Ramos (cell line): ENCODE data around the gene KCTD5.

Experiments
- in situ Hi-C: fragments of 300-500 bp; cut with MboI; formaldehyde crosslinking; loops from one replicate; pipeline ENCODE4 v1.14.3; 2022; ENCODE audit warnings: low sequenced_read_pairs; ENCODE audit not compliant: unreplicated experiment

KCTD5 gene

DNA sequence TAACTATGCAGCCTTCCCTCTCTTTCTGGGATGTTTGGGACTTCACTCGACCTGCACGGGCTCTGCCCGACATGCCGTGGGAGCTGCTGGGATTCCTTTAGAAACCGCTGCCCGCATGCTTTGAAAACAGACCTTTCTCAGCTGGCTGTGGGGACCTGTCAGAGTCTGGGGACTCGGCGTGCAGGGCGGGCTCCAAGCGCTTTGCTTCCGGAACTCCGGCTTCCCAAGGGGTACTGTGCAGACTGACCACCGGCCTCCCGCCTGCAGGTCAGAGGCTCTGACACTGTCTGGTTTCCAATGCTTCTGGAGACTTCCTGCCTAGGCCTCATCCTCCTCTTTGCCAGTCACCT, 25.9 kb downstream of the KCTD5 start:
- in situ Hi-C loops, result no loop called here

DNA sequence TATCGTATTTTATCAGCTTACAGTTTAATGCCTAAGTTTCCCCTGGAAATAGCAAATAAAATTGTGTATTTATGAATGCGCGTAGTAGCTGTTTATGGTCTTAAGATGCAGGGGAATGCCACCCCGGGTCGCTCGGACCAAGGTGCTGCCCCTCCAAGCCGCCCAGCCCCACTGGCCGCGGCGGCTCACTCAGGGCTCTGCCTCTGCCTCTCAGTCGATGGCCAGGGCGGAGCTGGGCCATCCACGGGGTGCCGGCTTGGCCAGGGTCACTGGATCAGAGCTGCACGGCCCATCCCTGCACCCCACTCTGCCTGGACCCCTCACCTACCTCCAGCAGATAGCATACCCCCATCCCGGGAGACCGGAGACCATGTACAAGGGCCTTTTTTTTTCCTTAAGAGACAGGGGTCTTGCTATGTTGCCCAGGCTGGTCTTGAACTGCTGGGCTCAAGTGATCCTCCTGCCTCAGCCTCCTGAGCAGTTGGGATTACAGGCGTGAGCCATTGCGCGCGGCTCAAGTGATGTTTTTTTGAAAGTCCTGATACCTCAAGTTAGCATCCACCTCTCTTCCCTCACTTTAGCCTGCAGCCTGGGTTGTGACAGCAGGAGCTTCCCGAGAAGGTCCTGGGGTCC, 26.7 kb downstream of the KCTD5 start:
- in situ Hi-C loops, result no loop called here

- in situ Hi-C loops, result no loop called here
Measured at GRCh38 chr16:2709588-2709984, 27.3 kb downstream of the KCTD5 start.

GRCh38 chr16:2710021-2710710, 27.8 kb downstream of the KCTD5 start:
- in situ Hi-C loops, result no loop called here

DNA sequence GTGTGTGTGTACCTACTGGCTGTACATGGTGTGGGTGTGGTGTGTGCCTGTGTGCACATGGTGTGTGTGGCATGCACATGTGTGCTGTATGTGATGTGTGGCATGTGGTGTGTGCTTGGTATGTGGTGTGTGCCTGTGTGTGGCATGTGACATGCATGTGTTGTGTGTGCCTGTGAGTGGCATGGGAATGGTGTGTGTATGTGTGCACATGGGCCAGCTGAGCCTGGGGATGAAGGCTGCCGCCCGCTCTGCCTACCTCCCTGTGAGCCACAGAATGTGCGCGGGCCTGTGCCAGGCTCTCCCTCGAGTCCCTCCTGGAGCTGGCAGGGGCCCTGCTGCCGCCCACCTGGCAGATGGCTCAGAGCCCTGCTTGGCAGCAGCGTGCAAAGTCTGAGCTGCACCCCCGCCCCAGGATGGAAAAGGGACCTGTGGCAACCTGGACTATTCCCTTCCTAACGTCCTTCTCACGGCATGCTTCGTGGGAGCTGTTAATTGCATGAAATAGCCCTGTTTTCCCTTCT, 28.4 kb downstream of the KCTD5 start:
- in situ Hi-C loops, result no loop called here

- in situ Hi-C loops, result no loop called here
Measured at GRCh38 chr16:2711370-2712062, 29.2 kb downstream of the KCTD5 start.

DNA sequence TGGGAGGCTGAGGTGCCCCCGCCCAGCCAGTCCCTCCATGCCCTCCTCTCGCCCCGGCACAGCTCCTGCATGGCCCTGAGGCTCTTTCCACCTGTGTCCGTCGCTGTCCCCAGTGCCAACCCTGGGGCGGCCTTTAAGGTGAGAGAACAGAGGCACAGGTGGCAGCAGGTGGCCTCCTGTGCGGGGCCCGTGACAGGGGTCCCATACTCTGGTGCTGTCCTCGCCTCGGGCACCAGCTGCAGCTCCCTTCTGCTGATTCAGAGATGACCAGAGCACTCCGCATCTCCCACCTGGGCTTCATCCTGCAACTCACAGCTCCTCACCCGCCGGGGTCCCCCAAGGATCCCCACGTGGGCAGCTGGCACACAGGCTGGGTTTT, 29.7 kb downstream of the KCTD5 start:
- in situ Hi-C loops, result no loop called here

GRCh38 chr16:2712546-2712945, 30.2 kb downstream of the KCTD5 start:
- in situ Hi-C loops, result no loop called here

DNA sequence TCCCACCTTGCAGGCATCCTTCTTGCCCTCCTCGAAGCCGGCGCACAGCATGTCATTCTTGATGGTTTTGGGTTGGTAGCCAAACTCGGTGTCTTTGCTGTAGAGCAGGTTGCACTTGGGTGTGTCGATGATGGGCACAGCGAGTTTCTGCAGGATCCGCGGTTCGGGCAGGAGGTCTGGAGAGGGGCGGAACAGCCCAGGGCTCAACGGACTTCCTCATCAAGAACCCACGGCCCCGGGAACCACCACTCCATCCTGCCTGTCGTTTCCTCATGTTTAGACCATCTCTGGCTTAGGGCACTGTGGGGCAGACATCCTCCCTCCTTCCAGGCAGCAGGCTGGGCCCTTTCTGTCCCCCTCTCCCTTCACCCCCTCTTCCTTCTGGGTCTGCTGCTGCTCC, 31.2 kb downstream of the KCTD5 start:
- in situ Hi-C loops, result no loop called here

GRCh38 chr16:2713985-2714774, 31.9 kb downstream of the KCTD5 start:
- in situ Hi-C loops, result no loop called here

DNA sequence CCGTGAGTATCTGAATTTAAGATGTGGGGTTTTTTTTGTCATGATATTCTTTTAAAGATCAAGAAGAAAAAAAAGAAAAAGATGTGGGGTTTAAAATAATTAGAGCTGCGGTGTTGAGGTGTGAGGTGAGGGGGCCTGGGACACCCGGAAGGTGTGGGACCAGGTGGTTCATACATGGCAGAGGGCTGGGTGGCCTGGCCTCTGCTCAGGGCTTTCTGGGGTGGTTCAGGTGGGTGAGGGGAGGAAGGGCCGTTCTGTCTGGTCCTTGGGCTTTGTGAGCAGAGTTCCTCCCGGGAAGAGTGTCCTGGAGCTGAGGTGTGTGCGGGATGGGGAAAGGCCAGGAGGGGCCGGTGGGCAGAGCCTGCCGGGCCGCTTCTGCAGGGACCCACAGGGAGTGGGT, 32.7 kb downstream of the KCTD5 start:
- in situ Hi-C loops, result no loop called here

GRCh38 chr16:2715519-2715918, 33.2 kb downstream of the KCTD5 start:
- in situ Hi-C loops, result no loop called here

DNA sequence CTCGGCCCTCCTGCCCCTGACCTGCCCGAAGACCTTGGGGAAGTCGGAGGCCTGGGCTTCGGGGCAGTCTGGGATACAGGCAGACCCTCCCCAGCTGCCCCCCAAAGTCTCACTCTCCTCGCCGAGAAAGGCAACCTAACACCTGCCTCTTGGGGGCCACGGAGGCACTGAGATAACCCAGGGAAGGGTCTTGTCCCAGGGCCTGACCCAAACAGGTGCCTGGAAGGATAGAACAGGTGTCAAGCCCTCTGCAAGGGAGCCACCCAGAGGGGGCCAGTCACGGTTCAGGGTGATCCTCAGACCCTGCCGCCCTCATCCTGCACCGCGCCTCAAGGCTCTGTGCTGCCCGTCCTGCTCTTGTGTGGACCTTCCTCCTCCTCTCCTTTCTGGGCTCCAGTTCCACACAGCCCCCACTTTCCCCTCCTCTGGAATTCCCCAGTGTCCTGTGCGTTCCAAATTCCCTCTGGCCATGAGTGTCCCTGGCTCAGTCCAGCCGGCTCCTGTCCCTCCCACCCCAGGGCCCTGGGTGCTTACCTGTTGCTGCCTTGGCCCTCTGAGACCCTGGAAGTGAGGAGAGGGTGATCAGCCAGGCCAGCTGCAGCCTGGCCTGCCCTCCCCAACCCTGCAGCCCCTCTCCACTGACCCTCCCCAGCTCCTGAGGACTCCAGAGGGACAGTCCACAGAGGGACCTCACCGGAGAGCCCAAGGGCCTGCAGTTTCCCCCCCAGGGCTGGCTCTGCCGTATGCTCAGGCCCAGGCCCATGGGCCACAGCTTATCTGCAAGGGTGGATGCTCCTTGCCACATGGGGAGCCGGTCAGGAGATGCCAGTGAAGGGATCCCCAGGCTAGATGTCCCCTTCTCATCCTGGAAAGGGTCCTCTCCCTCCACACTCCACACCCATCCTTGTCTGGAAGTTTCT, 33.9 kb downstream of the KCTD5 start:
- in situ Hi-C loops, result no loop called here

- in situ Hi-C loops, result no loop called here
Measured at GRCh38 chr16:2716948-2717347, 34.6 kb downstream of the KCTD5 start.

GRCh38 chr16:2717383-2718263, 35.3 kb downstream of the KCTD5 start:
- in situ Hi-C loops, result no loop called here

DNA sequence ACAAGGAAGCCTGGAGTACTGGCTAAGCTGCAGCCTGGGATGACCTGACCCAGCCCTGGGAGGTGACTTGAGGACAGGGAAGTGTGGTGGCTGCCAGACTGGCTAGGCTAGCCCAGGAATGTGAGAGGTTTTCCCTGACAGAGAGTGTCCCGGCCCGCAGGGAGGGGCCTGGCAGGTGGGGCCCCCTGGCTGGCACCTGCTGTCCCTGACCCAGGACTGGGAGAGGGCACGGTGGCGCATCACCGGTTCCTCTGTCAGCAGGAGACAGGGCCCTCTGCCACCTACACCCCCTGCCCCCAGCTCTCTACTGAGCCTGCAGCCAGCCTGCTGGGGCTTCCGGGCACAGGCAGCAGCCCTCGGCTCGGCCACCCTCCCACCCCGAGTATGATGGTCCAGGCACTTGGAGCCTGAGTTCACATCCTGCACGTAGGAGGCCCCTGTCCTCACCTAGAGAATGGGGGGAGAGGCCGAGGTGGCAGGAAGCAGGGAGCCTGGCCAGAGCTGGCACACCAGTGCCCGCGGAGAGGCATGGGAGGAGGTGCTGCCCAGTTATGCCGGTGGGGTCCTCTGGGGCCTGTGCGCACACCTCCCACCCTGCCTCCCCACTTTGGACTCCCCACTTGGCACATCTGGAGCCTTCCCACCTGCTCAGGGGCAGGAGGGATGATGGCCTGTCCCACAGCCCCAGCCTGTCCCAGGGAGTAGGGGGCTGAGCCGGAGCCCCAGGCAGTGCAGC, 37.2 kb downstream of the KCTD5 start:
- in situ Hi-C loops, result no loop called here

DNA sequence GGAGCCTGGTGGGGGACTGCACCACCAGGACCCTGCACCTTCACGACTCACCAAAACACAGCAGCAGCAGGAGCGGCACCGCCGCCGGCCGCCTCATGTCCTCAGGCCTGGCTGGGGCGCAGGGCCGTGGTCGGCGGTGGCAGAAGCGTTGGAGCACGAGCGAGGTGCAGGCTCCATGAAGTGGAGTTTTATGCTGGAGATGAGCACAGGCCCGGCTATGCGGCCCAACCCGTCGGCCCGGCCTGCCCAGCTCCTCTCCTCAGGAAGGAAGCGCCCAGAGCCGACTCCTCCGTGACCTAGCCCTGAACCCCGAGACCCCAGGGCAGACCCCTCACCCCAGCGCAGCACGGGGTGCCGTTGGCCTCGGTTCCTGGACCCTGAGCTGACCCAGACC, 37.7 kb downstream of the KCTD5 start, which contains the start of gene PRSS27:
PRSS27 (minus strand) TSS at position 161 of the 394 bp plus-strand sequence; CDS start at position 97, 64 bp downstream.
- in situ Hi-C loops, result no loop called here
